ENCODE data around the gene LHX5. TPM values are rescaled to one million over a fixed set of nuclear protein-coding genes. Genes with fewer than 3 reads are reported as not detected.
A peak's percentile ranks its signal among the peaks of the same experiment; 100 is the strongest.
"Not testable (repeated sequence)": the region's sequence is repeated elsewhere in the genome, so short reads cannot be mapped to it uniquely, and the experiment has no call there.

Gene LHX5
- total RNA-seq, 5 donors from 2014 or later (not counting 1 experiment from before 2014, with no cell fraction given) = not detected

DNA sequence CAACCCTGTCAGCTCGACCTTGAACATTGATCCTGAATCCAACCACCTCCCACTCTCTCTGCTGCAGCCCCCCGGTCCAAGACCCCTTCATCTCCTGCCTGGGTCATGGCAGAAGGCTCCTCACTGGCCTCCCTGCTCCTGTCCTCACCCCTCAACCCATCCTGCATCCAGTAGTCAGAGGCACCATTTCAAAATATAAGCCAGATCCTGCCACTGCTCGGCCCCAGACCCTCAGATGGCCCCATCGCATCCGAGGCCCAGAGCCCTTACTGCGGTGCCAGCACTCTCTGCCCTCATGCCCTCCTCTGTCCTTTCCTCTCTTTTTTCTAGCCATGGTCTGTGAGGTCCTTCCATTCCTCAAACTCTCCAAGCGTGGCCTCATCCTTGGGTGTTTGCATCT, 34.3 kb upstream of the LHX5 start:
- no peak overlapping the region for H3K4me3 ChIP-seq (ENCODE audit: control insufficient read depth in 1 of 2, extremely low read depth in 1 of 2, low read length in 1 of 2)
- no peaks in the 10 kb centered on the region for H3K4me1 Mint-ChIP-seq
- H3K9me3 ChIP-seq = no peaks in the 10 kb centered on the region
- no peak overlapping the region for H3K4me3 Mint-ChIP-seq
- POLR2A ChIA-PET = no interaction called here
- 50% methylated on average over 7 of the region's 7 CpGs for WGBS (ENCODE audit: insufficient coverage)
- CTCF ChIA-PET = no interaction called here
- DNase-seq = no peak
- H3K27me3 Mint-ChIP-seq = peaks cover 53 to 57% of the 10 kb centered on the region in 2 donors
- no peak overlapping the region for H3K27ac ChIP-seq (ENCODE audit: low read length)
- H3K36me3 Mint-ChIP-seq = no peaks in the 10 kb centered on the region
- no peaks in the 10 kb centered on the region for H3K4me1 ChIP-seq (ENCODE audit: control insufficient read depth in 1 of 2, extremely low read depth in 1 of 2, insufficient read depth in 2 of 2, low read length in 2 of 2)
- H3K27me3 ChIP-seq (replicated peaks in 1 of 2; ENCODE audit: control insufficient read depth in 2 of 2, extremely low read depth in 1 of 2, insufficient read depth in 2 of 2, low read length in 1 of 2) = peaks cover 5 to 34% of the 10 kb centered on the region in 2 experiments
- H3K27ac Mint-ChIP-seq = no peak overlapping the region
- H3K9me3 Mint-ChIP-seq = peaks cover 2 to 16% (median 4%) of the 10 kb centered on the region in 3 donors
- ATAC-seq (replicated peaks in 1 of 4) = no peak
- no peaks in the 10 kb centered on the region for H3K36me3 ChIP-seq (ENCODE audit: control insufficient read depth in 2 of 2, extremely low read depth in 1 of 2, insufficient read depth in 1 of 2, low read length in 1 of 2)

DNA sequence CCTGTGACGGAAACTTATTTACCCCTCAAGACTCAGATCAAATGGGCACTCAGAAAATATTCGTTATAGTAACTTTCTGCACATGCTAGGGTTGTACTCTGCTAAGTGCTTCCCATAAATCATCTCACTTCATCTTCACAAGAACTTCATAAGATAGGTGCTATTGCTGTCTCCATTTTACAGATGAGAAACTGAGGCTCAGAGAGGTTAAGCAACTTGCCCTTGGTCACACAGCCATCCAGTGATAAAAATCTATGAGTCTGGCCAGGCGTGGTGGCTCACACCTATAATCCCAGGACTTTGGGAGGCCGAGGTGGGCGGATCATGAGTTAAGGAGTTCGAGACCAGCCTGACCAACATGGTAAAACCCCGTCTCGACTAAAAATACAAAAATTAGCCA, 33.2 kb upstream of the LHX5 start:
- Mint-ChIP-seq H3K27ac (no peak overlapping the region), H3K4me3 (no peak overlapping the region), H3K4me1 (no peaks in the 10 kb centered on the region), H3K9me3 (peaks cover 2 to 16% (median 4%) of the 10 kb centered on the region in 3 donors), H3K27me3 (peaks cover 53 to 57% of the 10 kb centered on the region in 2 donors), H3K36me3 (no peaks in the 10 kb centered on the region)
- CTCF ChIA-PET = no interaction called here
- no peaks in the 10 kb centered on the region for H3K36me3 ChIP-seq (ENCODE audit: control insufficient read depth in 2 of 2, extremely low read depth in 1 of 2, insufficient read depth in 1 of 2, low read length in 1 of 2)
- H3K27ac ChIP-seq (ENCODE audit: low read length) = no peak overlapping the region
- peaks cover 5 to 35% of the 10 kb centered on the region in 2 experiments for H3K27me3 ChIP-seq (replicated peaks in 1 of 2; ENCODE audit: control insufficient read depth in 2 of 2, extremely low read depth in 1 of 2, insufficient read depth in 2 of 2, low read length in 1 of 2)
- POLR2A ChIA-PET = no interaction called here
- H3K9me3 ChIP-seq = no peaks in the 10 kb centered on the region
- DNase-seq (no peak), ATAC-seq (replicated peaks in 1 of 4) (no peak)
- H3K4me1 ChIP-seq (ENCODE audit: control insufficient read depth in 1 of 2, extremely low read depth in 1 of 2, insufficient read depth in 2 of 2, low read length in 2 of 2) = no peaks in the 10 kb centered on the region
- WGBS (ENCODE audit: insufficient coverage) = 82% methylated on average over 6 of the region's 8 CpGs
- no peak overlapping the region for H3K4me3 ChIP-seq (ENCODE audit: control insufficient read depth in 1 of 2, extremely low read depth in 1 of 2, low read length in 1 of 2)

DNA sequence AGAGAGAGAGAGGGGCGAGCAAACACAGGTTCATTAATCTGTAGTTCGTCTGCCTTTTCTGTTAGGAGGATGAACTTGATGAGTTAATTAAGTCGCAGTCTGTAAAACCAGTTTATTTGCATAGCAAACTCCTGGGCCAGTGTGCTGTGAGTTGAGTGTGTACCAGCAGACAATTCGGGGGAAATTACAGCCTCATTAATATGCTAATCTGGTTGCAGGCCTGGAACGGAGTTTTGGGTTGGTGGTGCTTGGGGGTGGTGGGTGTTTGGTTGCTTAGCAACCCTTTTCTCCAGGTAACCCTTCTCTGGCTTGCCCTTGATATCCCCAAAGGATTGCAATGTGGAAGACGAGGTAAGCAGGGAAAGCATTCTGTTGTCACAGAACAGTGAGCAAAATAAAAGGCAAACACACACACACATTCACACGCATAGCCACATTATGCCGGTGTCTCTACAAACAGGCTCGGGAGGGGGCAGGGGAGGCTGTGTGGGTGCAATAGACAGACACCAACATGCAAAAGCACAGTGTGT, 29.2 kb upstream of the LHX5 start:
- 7% methylated on average over 2 of the region's 9 CpGs for WGBS (ENCODE audit: insufficient coverage)
- Mint-ChIP-seq H3K9me3 (peaks cover 0 to 7% (median 4%) of the 10 kb centered on the region in 3 donors), H3K27ac (no peak overlapping the region), H3K4me1 (no peaks in the 10 kb centered on the region), H3K27me3 (peaks cover 38 to 39% of the 10 kb centered on the region in 2 donors), H3K36me3 (no peaks in the 10 kb centered on the region), H3K4me3 (no peak overlapping the region)
- ATAC-seq (replicated peaks in 1 of 4) = no peak
- DNase-seq = no peak
- POLR2A ChIA-PET = no interaction called here
- CTCF ChIA-PET = no interaction called here
- H3K4me3 ChIP-seq (ENCODE audit: control insufficient read depth in 1 of 2, extremely low read depth in 1 of 2, low read length in 1 of 2) = no peak overlapping the region
- H3K9me3 ChIP-seq = no peaks in the 10 kb centered on the region
- H3K4me1 ChIP-seq (ENCODE audit: control insufficient read depth in 1 of 2, extremely low read depth in 1 of 2, insufficient read depth in 2 of 2, low read length in 2 of 2) = no peaks in the 10 kb centered on the region
- H3K36me3 ChIP-seq (ENCODE audit: control insufficient read depth in 2 of 2, extremely low read depth in 1 of 2, insufficient read depth in 1 of 2, low read length in 1 of 2) = no peaks in the 10 kb centered on the region
- no peak overlapping the region for H3K27ac ChIP-seq (ENCODE audit: low read length)
- H3K27me3 ChIP-seq (replicated peaks in 1 of 2; ENCODE audit: control insufficient read depth in 2 of 2, extremely low read depth in 1 of 2, insufficient read depth in 2 of 2, low read length in 1 of 2) = peaks cover 3 to 32% of the 10 kb centered on the region in 2 experiments

DNA sequence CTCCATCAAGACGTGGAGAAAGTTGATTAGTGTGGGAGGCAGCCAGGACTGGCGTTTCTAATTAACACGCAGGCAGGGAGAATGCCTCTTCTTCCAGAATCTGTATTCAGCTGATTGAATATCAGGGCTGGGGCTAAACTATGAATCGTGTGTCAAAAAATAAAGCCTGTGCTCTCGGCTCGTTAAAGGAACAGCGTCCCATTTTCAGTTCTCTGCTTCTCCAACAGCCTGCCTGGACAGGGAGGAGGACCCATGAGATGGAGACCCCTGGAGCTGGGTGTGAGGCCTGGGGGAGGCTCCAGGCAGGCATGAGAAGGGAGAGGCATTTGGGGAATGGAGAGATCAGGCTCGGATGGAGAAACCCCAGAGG, 28.6 kb upstream of the LHX5 start:
- no peaks in the 10 kb centered on the region for H3K36me3 Mint-ChIP-seq
- H3K9me3 Mint-ChIP-seq = peaks cover 0 to 7% (median 4%) of the 10 kb centered on the region in 3 donors
- H3K27me3 ChIP-seq (replicated peaks in 1 of 2; ENCODE audit: control insufficient read depth in 2 of 2, extremely low read depth in 1 of 2, insufficient read depth in 2 of 2, low read length in 1 of 2) = peaks cover 3 to 30% of the 10 kb centered on the region in 2 experiments
- DNase-seq (no peak), ATAC-seq (replicated peaks in 1 of 4) (no peak)
- H3K4me1 Mint-ChIP-seq = no peaks in the 10 kb centered on the region
- CTCF ChIA-PET = no interaction called here
- H3K4me3 ChIP-seq (ENCODE audit: control insufficient read depth in 1 of 2, extremely low read depth in 1 of 2, low read length in 1 of 2) = no peak overlapping the region
- peaks cover 37% of the 10 kb centered on the region in 2 donors for H3K27me3 Mint-ChIP-seq
- no peak overlapping the region for H3K27ac ChIP-seq (ENCODE audit: low read length)
- POLR2A ChIA-PET = no interaction called here
- WGBS (ENCODE audit: insufficient coverage) = 35% methylated on average over 8 of the region's 8 CpGs
- H3K4me1 ChIP-seq (ENCODE audit: control insufficient read depth in 1 of 2, extremely low read depth in 1 of 2, insufficient read depth in 2 of 2, low read length in 2 of 2) = no peaks in the 10 kb centered on the region
- H3K36me3 ChIP-seq (ENCODE audit: control insufficient read depth in 2 of 2, extremely low read depth in 1 of 2, insufficient read depth in 1 of 2, low read length in 1 of 2) = no peaks in the 10 kb centered on the region
- no peaks in the 10 kb centered on the region for H3K9me3 ChIP-seq
- H3K27ac Mint-ChIP-seq = peak overlapping the region in 1 of 2 donors; percentile 10
- H3K4me3 Mint-ChIP-seq = no peak overlapping the region

DNA sequence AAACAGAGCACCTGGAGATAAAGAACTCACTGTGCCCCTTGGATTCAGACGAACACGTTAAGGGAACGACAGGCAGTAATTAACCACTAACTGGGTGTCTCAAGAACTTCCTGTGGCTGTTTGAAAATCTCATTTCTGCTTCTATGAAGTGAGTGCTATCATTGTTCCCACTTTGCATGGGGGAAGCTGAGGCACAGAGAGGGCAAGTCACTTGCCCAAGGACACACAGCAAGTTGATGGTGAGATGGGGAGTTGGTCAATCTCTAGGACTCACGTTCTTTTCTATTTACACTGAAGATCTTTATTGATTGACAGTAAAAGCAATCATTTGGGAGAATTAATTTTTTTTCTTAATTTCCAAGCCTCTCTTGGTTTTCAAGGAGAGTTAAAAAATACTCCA, 26.8 kb upstream of the LHX5 start:
- no peak overlapping the region for H3K4me3 Mint-ChIP-seq
- no peaks in the 10 kb centered on the region for H3K4me1 Mint-ChIP-seq
- ChIA-PET CTCF (no interaction called here), POLR2A (no interaction called here)
- DNase-seq (no peak), ATAC-seq (replicated peaks in 1 of 4) (no peak)
- Histone ChIP-seq H3K4me1 (ENCODE audit: control insufficient read depth in 1 of 2, extremely low read depth in 1 of 2, insufficient read depth in 2 of 2, low read length in 2 of 2) (no peaks in the 10 kb centered on the region), H3K27ac (ENCODE audit: low read length) (no peak overlapping the region), H3K36me3 (ENCODE audit: control insufficient read depth in 2 of 2, extremely low read depth in 1 of 2, insufficient read depth in 1 of 2, low read length in 1 of 2) (no peaks in the 10 kb centered on the region), H3K27me3 (replicated peaks in 1 of 2; ENCODE audit: control insufficient read depth in 2 of 2, extremely low read depth in 1 of 2, insufficient read depth in 2 of 2, low read length in 1 of 2) (peaks cover 3 to 37% of the 10 kb centered on the region in 2 experiments), H3K9me3 (no peaks in the 10 kb centered on the region), H3K4me3 (ENCODE audit: control insufficient read depth in 1 of 2, extremely low read depth in 1 of 2, low read length in 1 of 2) (no peak overlapping the region)
- peaks cover 0 to 7% (median 4%) of the 10 kb centered on the region in 3 donors for H3K9me3 Mint-ChIP-seq
- peaks cover 33 to 37% of the 10 kb centered on the region in 2 donors for H3K27me3 Mint-ChIP-seq
- no peaks in the 10 kb centered on the region for H3K36me3 Mint-ChIP-seq
- WGBS (ENCODE audit: insufficient coverage) = no CpG with 5 or more reads among the region's 4 CpGs
- H3K27ac Mint-ChIP-seq = no peak overlapping the region

DNA sequence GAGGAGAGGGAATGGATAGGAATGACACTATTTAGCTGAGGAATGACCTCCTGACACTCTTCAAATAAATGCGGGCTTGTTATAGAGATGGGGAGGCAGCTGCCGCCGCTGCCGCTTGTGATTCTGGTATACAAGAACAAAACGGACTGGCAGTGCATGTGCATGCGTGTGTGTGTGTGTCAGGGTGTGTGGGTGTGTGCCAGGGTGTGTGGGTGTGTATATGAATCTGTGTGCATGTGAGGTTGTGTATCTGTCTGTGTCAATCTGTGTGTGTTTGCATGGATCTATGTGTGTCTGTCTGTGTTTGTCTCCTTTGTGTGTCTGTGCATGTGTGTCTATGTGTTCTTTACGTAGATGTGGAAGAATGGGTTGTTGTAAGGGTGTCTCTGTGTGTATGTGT, 26.0 kb upstream of the LHX5 start:
- no peak for ATAC-seq (replicated peaks in 1 of 4)
- Mint-ChIP-seq H3K9me3 (peaks cover 0 to 4% (median 4%) of the 10 kb centered on the region in 3 donors), H3K4me1 (no peaks in the 10 kb centered on the region), H3K4me3 (no peak overlapping the region), H3K36me3 (no peaks in the 10 kb centered on the region), H3K27ac (no peak overlapping the region), H3K27me3 (peaks cover 35 to 40% of the 10 kb centered on the region in 2 donors)
- Histone ChIP-seq H3K4me1 (ENCODE audit: control insufficient read depth in 1 of 2, extremely low read depth in 1 of 2, insufficient read depth in 2 of 2, low read length in 2 of 2) (no peaks in the 10 kb centered on the region), H3K36me3 (ENCODE audit: control insufficient read depth in 2 of 2, extremely low read depth in 1 of 2, insufficient read depth in 1 of 2, low read length in 1 of 2) (no peaks in the 10 kb centered on the region), H3K27me3 (replicated peaks in 1 of 2; ENCODE audit: control insufficient read depth in 2 of 2, extremely low read depth in 1 of 2, insufficient read depth in 2 of 2, low read length in 1 of 2) (peaks cover 3 to 37% of the 10 kb centered on the region in 2 experiments), H3K27ac (ENCODE audit: low read length) (no peak overlapping the region), H3K4me3 (ENCODE audit: control insufficient read depth in 1 of 2, extremely low read depth in 1 of 2, low read length in 1 of 2) (no peak overlapping the region), H3K9me3 (no peaks in the 10 kb centered on the region)
- ChIA-PET CTCF (no interaction called here), POLR2A (no interaction called here)
- 74% methylated on average over 7 of the region's 7 CpGs for WGBS (ENCODE audit: insufficient coverage)
- no peak for DNase-seq

DNA sequence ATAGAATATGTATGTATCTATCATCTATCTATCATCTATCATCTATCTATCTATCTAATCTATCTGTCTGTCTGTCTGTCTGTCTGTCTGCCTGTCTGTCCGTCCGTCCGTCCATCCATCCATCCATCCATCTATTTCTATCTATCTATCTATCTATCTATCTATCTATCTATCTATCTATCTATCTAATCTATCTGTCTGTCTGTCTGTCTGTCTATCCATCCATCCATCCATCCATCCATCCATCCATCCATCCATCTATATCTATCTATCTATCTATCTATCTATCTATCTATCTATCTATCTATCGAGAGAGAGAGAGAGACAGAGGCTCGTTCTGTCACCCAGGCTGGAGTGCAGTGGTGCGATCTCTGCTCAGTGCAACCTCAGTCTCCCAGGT, 24.3 kb upstream of the LHX5 start:
- H3K27ac ChIP-seq (ENCODE audit: low read length); H3K4me3 ChIP-seq (ENCODE audit: control insufficient read depth in 1 of 2, extremely low read depth in 1 of 2, low read length in 1 of 2); H3K36me3 ChIP-seq (ENCODE audit: control insufficient read depth in 2 of 2, extremely low read depth in 1 of 2, insufficient read depth in 1 of 2, low read length in 1 of 2); H3K36me3 Mint-ChIP-seq; H3K4me3 Mint-ChIP-seq; H3K9me3 ChIP-seq; H3K9me3 Mint-ChIP-seq; H3K4me1 ChIP-seq (ENCODE audit: control insufficient read depth in 1 of 2, extremely low read depth in 1 of 2, insufficient read depth in 2 of 2, low read length in 2 of 2); POLR2A ChIA-PET; H3K4me1 Mint-ChIP-seq; CTCF ChIA-PET; ATAC-seq (replicated peaks in 1 of 4); H3K27ac Mint-ChIP-seq; DNase-seq: not testable (repeated sequence)
- H3K27me3 ChIP-seq (replicated peaks in 1 of 2; ENCODE audit: control insufficient read depth in 2 of 2, extremely low read depth in 1 of 2, insufficient read depth in 2 of 2, low read length in 1 of 2) = peaks cover under 1 to 38% of the 10 kb centered on the region in 2 experiments
- H3K27me3 Mint-ChIP-seq = peaks cover 28 to 30% of the 10 kb centered on the region in 2 donors
- WGBS (ENCODE audit: insufficient coverage) = 90% methylated on average over 6 of the region's 6 CpGs
